Measurements from ENCODE around the gene LYPLA2. TPM values are rescaled to one million over a fixed set of nuclear protein-coding genes. Genes with fewer than 3 reads are reported as not detected.
A peak's percentile ranks its signal among the peaks of the same experiment; 100 is the strongest.
"Not testable (repeated sequence)": the region's sequence is repeated elsewhere in the genome, so short reads cannot be mapped to it uniquely, and the experiment has no call there.

The LYPLA2 gene
- total RNA-seq, 1 donor from 2014 or later: 39.2 TPM

- TF ChIP-seq, protein P1, sequence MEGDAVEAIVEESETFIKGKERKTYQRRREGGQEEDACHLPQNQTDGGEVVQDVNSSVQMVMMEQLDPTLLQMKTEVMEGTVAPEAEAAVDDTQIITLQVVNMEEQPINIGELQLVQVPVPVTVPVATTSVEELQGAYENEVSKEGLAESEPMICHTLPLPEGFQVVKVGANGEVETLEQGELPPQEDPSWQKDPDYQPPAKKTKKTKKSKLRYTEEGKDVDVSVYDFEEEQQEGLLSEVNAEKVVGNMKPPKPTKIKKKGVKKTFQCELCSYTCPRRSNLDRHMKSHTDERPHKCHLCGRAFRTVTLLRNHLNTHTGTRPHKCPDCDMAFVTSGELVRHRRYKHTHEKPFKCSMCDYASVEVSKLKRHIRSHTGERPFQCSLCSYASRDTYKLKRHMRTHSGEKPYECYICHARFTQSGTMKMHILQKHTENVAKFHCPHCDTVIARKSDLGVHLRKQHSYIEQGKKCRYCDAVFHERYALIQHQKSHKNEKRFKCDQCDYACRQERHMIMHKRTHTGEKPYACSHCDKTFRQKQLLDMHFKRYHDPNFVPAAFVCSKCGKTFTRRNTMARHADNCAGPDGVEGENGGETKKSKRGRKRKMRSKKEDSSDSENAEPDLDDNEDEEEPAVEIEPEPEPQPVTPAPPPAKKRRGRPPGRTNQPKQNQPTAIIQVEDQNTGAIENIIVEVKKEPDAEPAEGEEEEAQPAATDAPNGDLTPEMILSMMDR (IDR thresholded peaks at IDR 0.05): no peak
- Mint-ChIP-seq H3K4me1 (ENCODE audit: unreplicated experiment) (peaks cover 18% of the 10 kb centered on the region), H3K36me3 (ENCODE audit: unreplicated experiment) (no peaks in the 10 kb centered on the region), H3K27ac (ENCODE audit: unreplicated experiment) (no peak overlapping the region), H3K4me3 (ENCODE audit: unreplicated experiment) (no peak overlapping the region), H3K9me3 (ENCODE audit: unreplicated experiment) (no peaks in the 10 kb centered on the region), H3K27me3 (ENCODE audit: unreplicated experiment) (peaks cover 4% of the 10 kb centered on the region)
- no peak for DNase-seq (ENCODE audit: extremely low spot score, unreplicated experiment)
These were observed 36.8 kb downstream of the LYPLA2 start for GRCh38 chr1:23827717-23828116.

- not testable (repeated sequence) for H3K36me3 Mint-ChIP-seq (ENCODE audit: unreplicated experiment)
- H3K27me3 Mint-ChIP-seq (ENCODE audit: unreplicated experiment): peaks cover 17% of the 10 kb centered on the region
These were observed 43.2 kb downstream of the LYPLA2 start for GRCh38 chr1:23834156-23834555.

DNA sequence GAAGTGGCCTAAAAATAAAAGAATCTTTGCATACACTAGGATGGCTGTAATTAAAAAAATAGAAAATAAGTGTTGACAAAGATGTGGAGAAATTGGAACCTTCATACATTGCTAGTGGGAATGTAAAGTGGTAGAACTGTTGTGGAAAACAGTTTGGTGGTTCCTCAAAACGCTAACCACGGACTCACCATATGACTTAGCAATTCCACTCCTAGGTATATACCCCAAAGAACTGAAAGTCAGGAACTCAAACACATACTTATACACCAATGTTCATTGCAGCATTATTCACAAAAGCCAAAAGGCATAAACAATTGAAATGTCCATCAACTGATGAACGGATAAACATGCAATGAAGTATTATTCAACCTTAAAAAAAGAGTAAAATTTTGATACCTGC is 45.1 kb downstream of the LYPLA2 start:
- DNase-seq (ENCODE audit: extremely low spot score, unreplicated experiment): no peak
- H3K4me1 Mint-ChIP-seq (ENCODE audit: unreplicated experiment): peaks cover 8% of the 10 kb centered on the region
- no peak overlapping the region for H3K27ac Mint-ChIP-seq (ENCODE audit: unreplicated experiment)
- no peaks in the 10 kb centered on the region for H3K9me3 Mint-ChIP-seq (ENCODE audit: unreplicated experiment)
- peaks cover 19% of the 10 kb centered on the region for H3K27me3 Mint-ChIP-seq (ENCODE audit: unreplicated experiment)
- TF ChIP-seq, protein P1 (IDR thresholded peaks at IDR 0.05): no peak
- no peak overlapping the region for H3K4me3 Mint-ChIP-seq (ENCODE audit: unreplicated experiment)
- no peaks in the 10 kb centered on the region for H3K36me3 Mint-ChIP-seq (ENCODE audit: unreplicated experiment)

More at GRCh38 chr1:23834156-23834555, 43.2 kb downstream of the LYPLA2 start:
- H3K4me1 Mint-ChIP-seq (ENCODE audit: unreplicated experiment); H3K27ac Mint-ChIP-seq (ENCODE audit: unreplicated experiment); H3K4me3 Mint-ChIP-seq (ENCODE audit: unreplicated experiment); DNase-seq (ENCODE audit: extremely low spot score, unreplicated experiment); H3K9me3 Mint-ChIP-seq (ENCODE audit: unreplicated experiment): not testable (repeated sequence)

- TF ChIP-seq, protein P1 (IDR thresholded peaks at IDR 0.05): no peak
- no peaks in the 10 kb centered on the region for H3K9me3 Mint-ChIP-seq (ENCODE audit: unreplicated experiment)
- peak overlapping the region; percentile 76 for H3K4me3 Mint-ChIP-seq (ENCODE audit: unreplicated experiment)
- no peaks in the 10 kb centered on the region for H3K36me3 Mint-ChIP-seq (ENCODE audit: unreplicated experiment)
- peaks cover 31% of the 10 kb centered on the region for H3K27me3 Mint-ChIP-seq (ENCODE audit: unreplicated experiment)
- DNase-seq (ENCODE audit: extremely low spot score, unreplicated experiment): no peak
- peaks cover 8% of the 10 kb centered on the region for H3K4me1 Mint-ChIP-seq (ENCODE audit: unreplicated experiment)
- no peak overlapping the region for H3K27ac Mint-ChIP-seq (ENCODE audit: unreplicated experiment)
These were observed 47.0 kb downstream of the LYPLA2 start for GRCh38 chr1:23837908-23838307.

GRCh38 chr1:23838401-23838866 is 47.5 kb downstream of the LYPLA2 start:
- Mint-ChIP-seq H3K4me3 (ENCODE audit: unreplicated experiment) (peak overlapping the region; percentile 76), H3K27ac (ENCODE audit: unreplicated experiment) (no peak overlapping the region), H3K9me3 (ENCODE audit: unreplicated experiment) (no peaks in the 10 kb centered on the region), H3K27me3 (ENCODE audit: unreplicated experiment) (peaks cover 29% of the 10 kb centered on the region), H3K36me3 (ENCODE audit: unreplicated experiment) (no peaks in the 10 kb centered on the region), H3K4me1 (ENCODE audit: unreplicated experiment) (peaks cover 8% of the 10 kb centered on the region)
- DNase-seq (ENCODE audit: extremely low spot score, unreplicated experiment): peak; percentile 88
- TF ChIP-seq, protein P1 (IDR thresholded peaks at IDR 0.05): no peak

- H3K9me3 Mint-ChIP-seq (ENCODE audit: unreplicated experiment): peaks cover 7% of the 10 kb centered on the region
- peaks cover 19% of the 10 kb centered on the region for H3K27me3 Mint-ChIP-seq (ENCODE audit: unreplicated experiment)
- peaks cover under 1% of the 10 kb centered on the region for H3K4me1 Mint-ChIP-seq (ENCODE audit: unreplicated experiment)
- no peak overlapping the region for H3K4me3 Mint-ChIP-seq (ENCODE audit: unreplicated experiment)
- H3K27ac Mint-ChIP-seq (ENCODE audit: unreplicated experiment): no peak overlapping the region
- TF ChIP-seq, protein P1 (IDR thresholded peaks at IDR 0.05): no peak
- H3K36me3 Mint-ChIP-seq (ENCODE audit: unreplicated experiment): peaks cover 24% of the 10 kb centered on the region
- DNase-seq (ENCODE audit: extremely low spot score, unreplicated experiment): no peak
These were observed 52.7 kb downstream of the LYPLA2 start for GRCh38 chr1:23843644-23844043.
